Hematopoietic multipotent progenitor cell treated with erythropoietin and hydrocortisone succinate and interleukin-3 and kit ligand, for 15 days (in vitro differentiated cells): ENCODE data around the gene ZFR2.
"Not testable (repeated sequence)": the region's sequence is repeated elsewhere in the genome, so short reads cannot be mapped to it uniquely, and the experiment has no call there.

Experiments
- DNase-seq: peaks from one replicate; pipeline ENCODE4 v3.0.0-alpha.2; 2015; ENCODE audit warnings: low spot score

ZFR2 gene

GRCh38 chr19:3868770-3869456, at the start of gene ZFR2:
Gene ZFR2, minus strand, starts transcription at chr19:3869038. Its CDS starts 21 bp downstream, at chr19:3869017.
- DNase-seq = peak; percentile 5

- DNase-seq = no peak
Measured at GRCh38 chr19:3916033-3916432, 47.2 kb upstream of the ZFR2 start.

GRCh38 chr19:3914199-3914598, 45.4 kb upstream of the ZFR2 start:
- DNase-seq = no peak

- no peak for DNase-seq
Measured at GRCh38 chr19:3910105-3910504, 41.3 kb upstream of the ZFR2 start.

GRCh38 chr19:3908266-3909054, 39.6 kb upstream of the ZFR2 start:
- no peak for DNase-seq

- DNase-seq = no peak
Measured at GRCh38 chr19:3907626-3908265, 38.9 kb upstream of the ZFR2 start.

- DNase-seq = no peak
Measured at GRCh38 chr19:3904233-3904632, 35.4 kb upstream of the ZFR2 start.

- no peak for DNase-seq
Measured at GRCh38 chr19:3902317-3902973, 33.6 kb upstream of the ZFR2 start.

- DNase-seq = no peak
Measured at GRCh38 chr19:3899531-3900294, 30.9 kb upstream of the ZFR2 start.

GRCh38 chr19:3898426-3898825, 29.6 kb upstream of the ZFR2 start:
- no peak for DNase-seq

GRCh38 chr19:3897936-3898335, 29.1 kb upstream of the ZFR2 start:
- no peak for DNase-seq

- no peak for DNase-seq
Measured at GRCh38 chr19:3895788-3896187, 26.9 kb upstream of the ZFR2 start.

- DNase-seq = not testable (repeated sequence)
Measured at GRCh38 chr19:3894959-3895358, 26.1 kb upstream of the ZFR2 start.

- DNase-seq = no peak
Measured at GRCh38 chr19:3893509-3894179, 24.8 kb upstream of the ZFR2 start.

GRCh38 chr19:3890591-3890990, 21.8 kb upstream of the ZFR2 start:
- DNase-seq = no peak

GRCh38 chr19:3882041-3882384, 13.2 kb upstream of the ZFR2 start:
- no peak for DNase-seq

- no peak for DNase-seq
Measured at GRCh38 chr19:3881272-3882040, 12.6 kb upstream of the ZFR2 start.

GRCh38 chr19:3880471-3881271, 11.8 kb upstream of the ZFR2 start, which contains the start of gene ATCAY:
Gene ATCAY, plus strand, starts transcription at chr19:3880685. Its CDS starts 5,083 bp downstream, at chr19:3885768.
- no peak for DNase-seq

- no peak for DNase-seq
Measured at GRCh38 chr19:3879656-3880055, 10.8 kb upstream of the ZFR2 start.

GRCh38 chr19:3874695-3875094, 5.9 kb upstream of the ZFR2 start:
- DNase-seq = not testable (repeated sequence)
